HepG2 (cell line): Measurements from ENCODE around the gene REPIN1. TPM values are rescaled to one million over a fixed set of nuclear protein-coding genes. Genes with fewer than 3 reads are reported as not detected.
A peak's percentile ranks its signal among the peaks of the same experiment; 100 is the strongest.

Source experiments
- AGO2 ChIP-seq: fragments of 200-400 bp; formaldehyde crosslinking; optimal IDR thresholded peaks from 2 replicates; pipeline ENCODE3; 2017; ENCODE audit warnings: mild to moderate bottlenecking, low read depth, low read length, moderate library complexity
- GTF3A ChIP-seq: sonication (generic); formaldehyde crosslinking; conservative IDR thresholded peaks from 2 replicates; pipeline ENCODE4 v1.4.0; 2020; ENCODE audit warnings: mild to moderate bottlenecking, missing genetic modification reagents
- ISX ChIP-seq: sonication (generic); formaldehyde crosslinking; conservative IDR thresholded peaks from 2 replicates; pipeline ENCODE4 v1.5.0; 2020; ENCODE audit warnings: missing genetic modification reagents
- KLF15 ChIP-seq: sonication (generic); formaldehyde crosslinking; IDR thresholded peaks from 2 replicates; pipeline ENCODE4 v1.8.1; 2023; ENCODE audit warnings: borderline replicate concordance, mild to moderate bottlenecking, inconsistent platforms, missing genetic modification reagents, mixed read lengths
- PREB ChIP-seq: sonication (generic); formaldehyde crosslinking; IDR thresholded peaks from 2 replicates; pipeline ENCODE4 v1.4.0; 2020; ENCODE audit warnings: missing genetic modification reagents
- RFX3 ChIP-seq: IDR thresholded peaks from 2 replicates; pipeline ENCODE4 v1.6.1; 2016; ENCODE audit warnings: missing biosample characterization, missing genetic modification reagents
- SNAI1 ChIP-seq: sonication (generic); formaldehyde crosslinking; IDR thresholded peaks from 2 replicates; pipeline ENCODE4 v1.5.0; 2020; ENCODE audit warnings: mild to moderate bottlenecking, missing genetic modification reagents, borderline replicate concordance
- SOX5 ChIP-seq: IDR thresholded peaks from 2 replicates; pipeline ENCODE4 v1.6.1; 2016; ENCODE audit warnings: borderline replicate concordance
- YEATS2 ChIP-seq: sonication (generic); formaldehyde crosslinking; IDR thresholded peaks from 2 replicates; pipeline ENCODE4 v1.4.0; 2020; ENCODE audit warnings: missing genetic modification reagents, borderline replicate concordance
- ZFP90 ChIP-seq: sonication (generic); formaldehyde crosslinking; IDR thresholded peaks from 2 replicates; pipeline ENCODE4 v1.8.0; 2022; ENCODE audit warnings: missing genetic modification reagents, mild to moderate bottlenecking, inconsistent platforms, borderline replicate concordance
- ZNF280B ChIP-seq: sonication (generic); formaldehyde crosslinking; IDR thresholded peaks from 2 replicates; pipeline ENCODE4 v1.5.0; 2020; ENCODE audit warnings: missing genetic modification reagents, mild to moderate bottlenecking, borderline replicate concordance
- ZNF350 ChIP-seq: sonication (generic); formaldehyde crosslinking; IDR thresholded peaks from 2 replicates; pipeline ENCODE4 v1.4.0; 2020; ENCODE audit warnings: mild to moderate bottlenecking, low read depth, missing genetic modification reagents, borderline replicate concordance
- ZNF713 ChIP-seq: sonication (generic); formaldehyde crosslinking; IDR thresholded peaks from 2 replicates; pipeline ENCODE4 v1.4.0; 2020; ENCODE audit warnings: mild to moderate bottlenecking, missing genetic modification reagents
- ZSCAN12 ChIP-seq: sonication (generic); formaldehyde crosslinking; IDR thresholded peaks from 2 replicates; pipeline ENCODE4 v1.9.0; 2021; ENCODE audit warnings: mild to moderate bottlenecking, missing genetic modification reagents
- ZSCAN20 ChIP-seq: sonication (generic); formaldehyde crosslinking; IDR thresholded peaks from 2 replicates; pipeline ENCODE4 v1.4.0; 2020; ENCODE audit warnings: missing genetic modification reagents, mild to moderate bottlenecking, borderline replicate concordance
- polyA plus RNA-seq, 8 experiments: library from polyadenylated mRNA; depleted of rRNA in 3 of 8; stranded (reverse) in 7 of 8; unstranded in 1 of 8; fragments of >200 nt; fragmentation: Illumina TruSeq in 4 of 8; extraction: Trizol in 4 of 8; gene quantifications; 2 replicates each; pipeline versions ENCODE4 v1.2.1 to v1.2.3, GENCODE V29; 2011 to 2016; ENCODE audit warnings: low read depth in 4 of 8, missing spikeins in 1 of 8, mixed read lengths in 1 of 8; ENCODE audit not compliant: insufficient read depth in 1 of 8
- total RNA-seq, 5 experiments: library from RNA; depleted of rRNA; stranded (reverse); fragments of >200 nt; fragmentation: Illumina TruSeq; extraction: Trizol; gene quantifications; 2 replicates each; pipeline ENCODE4 v1.2.3, GENCODE V29; 2016; ENCODE audit warnings: low read depth in 1 of 5
- TF ChIP-seq, protein P1 (sequence below): sonication (generic); formaldehyde crosslinking; IDR thresholded peaks from 2 replicates; pipeline ENCODE4 v1.4.0; 2020; ENCODE audit warnings: mild to moderate bottlenecking, missing genetic modification reagents
- TF ChIP-seq, protein P2 (sequence below): sonication (generic); formaldehyde crosslinking; IDR thresholded peaks from 2 replicates; pipeline ENCODE4 v1.8.0; 2022; ENCODE audit warnings: mild to moderate bottlenecking, missing genetic modification reagents, moderate library complexity
- TF ChIP-seq, protein P3 (sequence below): sonication (generic); formaldehyde crosslinking; IDR thresholded peaks from 2 replicates; pipeline ENCODE4 v1.5.1; 2020; ENCODE audit warnings: mild to moderate bottlenecking, missing genetic modification reagents, borderline replicate concordance

REPIN1 gene
- total and polyA plus RNA-seq, 2 of the 13 experiments (the other 11 are each of a cell fraction or from before 2014, with no cell fraction given): 69.9 to 108 TPM

- TF ChIP-seq RFX3 (CRISPR knock-in tag): no peak
- no peak for TF ChIP-seq GTF3A (CRISPR knock-in tag)
- no peak for TF ChIP-seq ZNF713
- TF ChIP-seq PREB (CRISPR knock-in tag): 0 out of 2 replicates have a peak, but pooled peaks have one; percentile 51
- peak; percentile 78; the same call in 1 of the 2 replicates for TF ChIP-seq YEATS2 (CRISPR knock-in tag)
- TF ChIP-seq ZSCAN20: peak; percentile 69; the same call in 1 of the 2 replicates
- TF ChIP-seq, protein P1, sequence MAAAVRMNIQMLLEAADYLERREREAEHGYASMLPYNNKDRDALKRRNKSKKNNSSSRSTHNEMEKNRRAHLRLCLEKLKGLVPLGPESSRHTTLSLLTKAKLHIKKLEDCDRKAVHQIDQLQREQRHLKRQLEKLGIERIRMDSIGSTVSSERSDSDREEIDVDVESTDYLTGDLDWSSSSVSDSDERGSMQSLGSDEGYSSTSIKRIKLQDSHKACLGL (CRISPR knock-in tag): peak; percentile 73
- TF ChIP-seq, protein P2, sequence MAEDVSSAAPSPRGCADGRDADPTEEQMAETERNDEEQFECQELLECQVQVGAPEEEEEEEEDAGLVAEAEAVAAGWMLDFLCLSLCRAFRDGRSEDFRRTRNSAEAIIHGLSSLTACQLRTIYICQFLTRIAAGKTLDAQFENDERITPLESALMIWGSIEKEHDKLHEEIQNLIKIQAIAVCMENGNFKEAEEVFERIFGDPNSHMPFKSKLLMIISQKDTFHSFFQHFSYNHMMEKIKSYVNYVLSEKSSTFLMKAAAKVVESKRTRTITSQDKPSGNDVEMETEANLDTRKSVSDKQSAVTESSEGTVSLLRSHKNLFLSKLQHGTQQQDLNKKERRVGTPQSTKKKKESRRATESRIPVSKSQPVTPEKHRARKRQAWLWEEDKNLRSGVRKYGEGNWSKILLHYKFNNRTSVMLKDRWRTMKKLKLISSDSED: no peak
- TF ChIP-seq KLF15: no peak
- 0 out of 2 replicates have a peak, but pooled peaks have one; percentile 41 for TF ChIP-seq ISX (CRISPR knock-in tag)
- TF ChIP-seq, protein P3, sequence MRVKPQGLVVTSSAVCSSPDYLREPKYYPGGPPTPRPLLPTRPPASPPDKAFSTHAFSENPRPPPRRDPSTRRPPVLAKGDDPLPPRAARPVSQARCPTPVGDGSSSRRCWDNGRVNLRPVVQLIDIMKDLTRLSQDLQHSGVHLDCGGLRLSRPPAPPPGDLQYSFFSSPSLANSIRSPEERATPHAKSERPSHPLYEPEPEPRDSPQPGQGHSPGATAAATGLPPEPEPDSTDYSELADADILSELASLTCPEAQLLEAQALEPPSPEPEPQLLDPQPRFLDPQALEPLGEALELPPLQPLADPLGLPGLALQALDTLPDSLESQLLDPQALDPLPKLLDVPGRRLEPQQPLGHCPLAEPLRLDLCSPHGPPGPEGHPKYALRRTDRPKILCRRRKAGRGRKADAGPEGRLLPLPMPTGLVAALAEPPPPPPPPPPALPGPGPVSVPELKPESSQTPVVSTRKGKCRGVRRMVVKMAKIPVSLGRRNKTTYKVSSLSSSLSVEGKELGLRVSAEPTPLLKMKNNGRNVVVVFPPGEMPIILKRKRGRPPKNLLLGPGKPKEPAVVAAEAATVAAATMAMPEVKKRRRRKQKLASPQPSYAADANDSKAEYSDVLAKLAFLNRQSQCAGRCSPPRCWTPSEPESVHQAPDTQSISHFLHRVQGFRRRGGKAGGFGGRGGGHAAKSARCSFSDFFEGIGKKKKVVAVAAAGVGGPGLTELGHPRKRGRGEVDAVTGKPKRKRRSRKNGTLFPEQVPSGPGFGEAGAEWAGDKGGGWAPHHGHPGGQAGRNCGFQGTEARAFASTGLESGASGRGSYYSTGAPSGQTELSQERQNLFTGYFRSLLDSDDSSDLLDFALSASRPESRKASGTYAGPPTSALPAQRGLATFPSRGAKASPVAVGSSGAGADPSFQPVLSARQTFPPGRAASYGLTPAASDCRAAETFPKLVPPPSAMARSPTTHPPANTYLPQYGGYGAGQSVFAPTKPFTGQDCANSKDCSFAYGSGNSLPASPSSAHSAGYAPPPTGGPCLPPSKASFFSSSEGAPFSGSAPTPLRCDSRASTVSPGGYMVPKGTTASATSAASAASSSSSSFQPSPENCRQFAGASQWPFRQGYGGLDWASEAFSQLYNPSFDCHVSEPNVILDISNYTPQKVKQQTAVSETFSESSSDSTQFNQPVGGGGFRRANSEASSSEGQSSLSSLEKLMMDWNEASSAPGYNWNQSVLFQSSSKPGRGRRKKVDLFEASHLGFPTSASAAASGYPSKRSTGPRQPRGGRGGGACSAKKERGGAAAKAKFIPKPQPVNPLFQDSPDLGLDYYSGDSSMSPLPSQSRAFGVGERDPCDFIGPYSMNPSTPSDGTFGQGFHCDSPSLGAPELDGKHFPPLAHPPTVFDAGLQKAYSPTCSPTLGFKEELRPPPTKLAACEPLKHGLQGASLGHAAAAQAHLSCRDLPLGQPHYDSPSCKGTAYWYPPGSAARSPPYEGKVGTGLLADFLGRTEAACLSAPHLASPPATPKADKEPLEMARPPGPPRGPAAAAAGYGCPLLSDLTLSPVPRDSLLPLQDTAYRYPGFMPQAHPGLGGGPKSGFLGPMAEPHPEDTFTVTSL (CRISPR knock-in tag): peak; percentile 67; the same call in 1 of the 2 replicates
- peak; percentile 78 for TF ChIP-seq ZNF350 (CRISPR knock-in tag)
- 0 out of 2 replicates have a peak, but pooled peaks have one; percentile 66 for TF ChIP-seq SNAI1 (CRISPR knock-in tag)
- TF ChIP-seq ZFP90 (CRISPR knock-in tag): peak; percentile 96; the same call in 1 of the 2 replicates
- no peak for TF ChIP-seq ZSCAN12 (CRISPR knock-in tag)
- peak; percentile 36 for TF ChIP-seq AGO2
- peak; percentile 75; the same call in 1 of the 2 replicates for TF ChIP-seq ZNF280B
- TF ChIP-seq SOX5 (CRISPR knock-in tag): peak; percentile 93
Observed at GRCh38 chr7:150388709-150389531, 20.3 kb downstream of the REPIN1 start (continued).
